Activated gamma-delta T cell treated with anti-CD3 and anti-CD28 coated beads, Interleukin-2, amount 50 U/mL, for 16 hours (primary cell): ENCODE data around the gene NELL1.
"Not testable (repeated sequence)": the region's sequence is repeated elsewhere in the genome, so short reads cannot be mapped to it uniquely, and the experiment has no call there.

ENCODE experiments used
- DNase-seq: peaks from one replicate; pipeline ENCODE4 v3.0.0-alpha.2; 2020; ENCODE audit warnings: low read depth

The NELL1 gene

DNA sequence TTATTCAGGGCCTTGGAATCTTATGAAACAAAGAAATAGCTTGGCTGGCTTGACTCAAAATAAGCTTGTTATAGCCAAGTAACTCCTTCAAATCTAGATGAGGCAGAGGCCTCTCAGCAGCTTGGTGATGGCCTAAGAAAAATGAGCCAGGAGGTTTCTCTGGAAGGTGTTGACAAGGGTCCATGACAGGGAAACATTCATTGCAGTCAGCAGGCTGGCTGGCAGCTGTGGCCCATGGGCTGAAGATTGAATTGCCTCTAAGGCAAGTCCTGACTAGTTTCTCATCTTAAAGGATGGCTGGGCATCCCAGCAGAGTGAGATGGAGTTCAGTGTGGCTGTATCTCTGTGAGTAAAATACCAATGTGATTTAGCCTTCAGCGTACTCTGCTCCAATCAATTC lies 441.0 kb downstream of the NELL1 start:
- DNase-seq: no peak

DNA sequence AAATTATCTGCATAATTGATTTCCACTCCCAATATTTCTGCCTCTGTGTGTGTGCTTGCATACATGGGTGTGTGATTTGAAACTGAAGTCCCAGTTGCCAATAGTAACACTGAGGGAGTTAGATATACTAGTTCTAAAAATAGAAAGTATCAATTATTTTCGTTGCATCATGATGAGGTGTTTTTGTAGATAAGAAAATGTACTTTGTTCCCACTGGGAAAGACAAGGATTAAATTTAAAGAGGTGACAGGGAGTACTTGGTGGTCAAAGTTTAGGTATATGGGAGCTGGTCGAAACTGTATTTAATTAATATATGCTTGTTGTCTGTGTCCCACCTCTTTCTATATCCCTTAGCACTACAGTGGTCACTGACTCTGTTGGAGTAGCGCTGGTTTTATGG lies 444.5 kb downstream of the NELL1 start:
- no peak for DNase-seq

DNA sequence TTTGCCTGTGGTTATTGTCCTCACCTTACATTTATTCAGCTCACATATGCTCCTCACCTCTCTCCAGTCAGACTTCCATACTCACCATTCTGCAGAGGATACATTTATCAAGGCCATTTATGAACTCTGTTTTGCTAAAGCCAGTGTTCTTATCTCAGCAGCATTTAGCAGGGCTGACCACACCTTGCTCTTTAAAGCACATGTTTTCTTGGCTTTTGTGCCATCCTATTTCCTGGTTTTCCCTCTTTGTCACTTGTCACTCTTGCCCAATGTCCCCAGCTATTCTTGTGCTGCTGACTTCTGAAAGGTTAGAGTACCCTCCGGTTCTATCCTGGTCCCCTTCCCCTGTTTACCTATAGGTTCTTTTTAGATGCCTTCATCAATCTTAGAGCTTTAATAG lies 446.6 kb downstream of the NELL1 start:
- no peak for DNase-seq

DNA sequence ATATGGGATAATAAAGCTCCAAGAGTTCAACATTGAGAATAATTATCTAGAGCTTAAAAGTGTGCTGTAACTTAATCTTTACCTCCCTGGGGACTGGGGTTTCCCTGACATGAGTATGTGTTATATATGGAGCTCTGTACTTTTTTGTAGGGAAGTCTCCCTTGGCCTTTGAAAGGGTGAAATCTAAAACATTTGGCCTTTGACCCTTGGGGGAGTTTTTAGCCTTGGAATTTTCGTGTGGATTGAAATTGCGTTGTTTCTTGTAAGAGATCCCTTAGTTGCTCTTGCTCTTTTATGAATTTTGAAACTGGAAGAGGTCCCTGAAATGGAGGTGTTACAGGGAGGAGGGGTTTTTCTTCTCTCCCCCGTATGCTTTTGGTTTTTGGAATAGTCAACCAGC lies 450.0 kb downstream of the NELL1 start:
- DNase-seq: no peak

DNA sequence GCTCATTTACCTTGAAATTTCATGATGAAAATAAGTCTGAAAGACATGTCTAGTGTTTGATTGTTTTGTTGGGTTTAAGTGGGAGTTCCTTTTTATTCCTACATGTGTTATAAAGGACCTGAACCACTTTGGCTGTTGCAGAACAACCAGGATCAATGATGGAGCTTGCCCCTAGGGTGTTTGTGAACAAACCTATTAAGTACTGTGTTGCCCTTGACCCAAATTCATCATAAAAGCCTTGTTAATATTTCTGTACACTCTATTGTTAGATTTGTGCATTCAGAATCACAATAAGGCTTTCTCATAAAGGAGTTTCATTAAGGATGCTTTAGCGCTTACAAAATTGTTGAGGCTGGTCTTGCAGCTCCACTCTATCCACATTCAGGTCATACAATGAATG lies 452.6 kb downstream of the NELL1 start:
- DNase-seq: no peak

DNA sequence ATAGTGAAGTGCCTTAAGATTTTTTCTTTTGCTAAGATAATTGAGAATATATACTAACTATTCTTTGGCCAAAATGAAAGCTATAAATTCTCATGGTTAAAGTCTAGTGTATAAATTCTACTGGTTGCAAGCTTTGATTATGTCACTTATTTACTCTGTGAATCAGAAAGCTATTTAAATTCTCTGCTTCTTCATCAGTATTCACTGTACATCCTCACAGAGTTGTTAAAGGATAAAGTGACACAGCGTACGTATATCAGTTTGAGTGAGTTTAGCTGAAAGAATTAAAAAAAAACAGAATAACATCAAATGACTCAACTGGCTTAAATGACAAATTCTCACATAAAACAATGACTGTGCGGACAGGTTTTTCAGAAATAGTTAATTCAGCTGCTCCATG lies 453.1 kb downstream of the NELL1 start:
- DNase-seq: no peak

DNA sequence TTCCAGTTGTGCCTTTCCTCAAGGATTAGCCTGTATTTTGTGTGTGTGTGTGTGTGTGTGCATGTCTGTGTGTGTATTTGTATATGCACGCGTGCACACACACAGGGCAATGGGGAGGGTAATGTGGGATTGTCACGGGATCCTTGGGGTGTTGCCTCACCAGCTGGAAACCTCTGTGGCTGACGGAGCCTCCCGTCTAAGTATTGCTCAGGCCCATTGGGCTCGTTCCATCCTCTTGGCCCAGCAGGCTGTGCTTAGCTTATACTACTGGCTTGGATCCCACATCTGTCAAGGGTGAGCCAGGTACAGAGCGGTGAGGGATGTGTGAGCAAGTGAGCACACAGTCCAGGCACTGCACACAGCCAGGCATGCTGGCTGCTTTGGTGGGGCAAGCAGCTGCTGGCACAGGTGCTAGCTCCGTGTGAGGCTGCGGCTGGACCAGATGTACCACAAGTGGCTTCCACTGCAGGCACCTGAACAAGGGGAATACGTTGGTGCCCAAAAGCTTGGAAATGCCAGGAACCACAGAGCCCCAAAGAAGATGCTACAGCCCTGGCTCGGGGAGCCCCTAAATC lies 462.8 kb downstream of the NELL1 start:
- DNase-seq: no peak

DNA sequence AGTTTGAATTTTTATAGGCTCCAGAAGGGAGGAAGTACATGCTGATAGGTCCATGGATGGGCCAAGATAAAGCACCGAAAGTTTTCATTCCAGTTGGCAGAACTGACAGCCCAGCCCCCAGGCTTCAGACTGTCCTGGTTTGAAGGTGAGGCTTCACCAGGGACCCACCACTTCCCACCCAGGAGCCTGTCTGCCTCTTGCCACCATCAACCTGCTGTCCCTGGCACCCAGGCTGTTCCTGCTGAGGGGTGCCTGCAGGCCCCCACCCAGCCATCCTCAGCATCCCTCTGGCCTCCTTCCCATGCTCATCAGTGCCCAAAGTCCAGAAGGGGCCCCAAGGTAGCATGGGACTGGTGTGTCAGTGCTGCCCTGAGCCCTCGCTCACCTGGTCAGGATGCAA lies 463.9 kb downstream of the NELL1 start:
- no peak for DNase-seq

DNA sequence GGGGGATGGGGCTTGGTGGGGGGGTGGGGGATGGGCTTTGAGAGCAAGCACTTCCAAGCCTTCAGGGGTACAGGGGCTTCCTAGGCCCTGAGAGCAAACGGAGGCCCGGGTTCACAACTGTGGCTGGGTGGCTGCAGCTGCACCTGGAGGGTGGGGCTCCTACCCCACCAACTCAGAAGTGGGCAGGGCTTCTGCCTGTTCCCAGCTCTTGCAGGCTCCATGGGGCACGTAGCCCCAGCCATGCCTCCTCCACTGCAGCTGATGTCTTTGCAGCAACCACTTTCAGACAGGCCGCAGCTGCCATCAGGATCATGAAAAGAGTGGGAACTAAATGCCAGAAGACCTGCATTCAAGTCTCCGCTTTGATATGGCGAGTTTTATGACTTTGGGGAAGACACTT lies 464.3 kb downstream of the NELL1 start:
- no peak for DNase-seq

DNA sequence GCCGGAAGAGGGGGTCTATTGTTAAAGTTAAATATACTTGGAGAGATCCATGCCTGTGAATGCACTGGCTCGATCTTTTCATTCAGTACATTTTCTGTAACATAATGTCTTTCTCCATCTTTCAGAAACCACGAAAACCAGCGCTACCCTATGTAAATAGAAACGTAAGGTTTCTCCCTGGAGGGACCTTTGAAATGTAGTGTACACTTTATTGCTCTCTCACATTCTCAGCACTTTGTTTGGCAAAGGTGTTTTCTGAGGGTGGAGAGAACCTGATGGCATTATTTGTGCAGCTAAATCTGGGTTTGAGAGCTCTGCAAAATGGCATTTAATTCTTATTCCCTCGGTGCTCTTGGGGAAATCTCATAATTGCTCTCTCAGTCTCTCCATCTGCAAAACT lies 468.4 kb downstream of the NELL1 start:
- DNase-seq: no peak

DNA sequence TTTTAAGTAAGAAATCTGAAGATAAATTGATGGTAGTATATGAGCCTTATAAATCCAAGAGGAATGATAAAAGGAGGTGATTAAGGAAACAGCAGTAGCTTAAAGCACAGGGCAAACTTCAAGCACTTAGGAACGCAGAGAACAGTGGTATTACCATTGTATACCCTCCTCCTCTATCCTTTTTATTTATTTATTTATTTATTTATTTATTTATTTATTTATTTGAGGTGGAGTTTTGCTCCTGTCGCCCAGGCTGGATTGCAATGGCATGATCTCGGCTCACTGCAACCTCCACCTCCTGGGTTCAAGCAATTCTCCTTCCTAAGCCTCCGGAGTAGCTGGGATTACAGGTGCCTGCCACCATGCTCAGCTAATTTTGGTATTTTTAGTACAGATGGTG lies 472.2 kb downstream of the NELL1 start:
- not testable (repeated sequence) for DNase-seq

DNA sequence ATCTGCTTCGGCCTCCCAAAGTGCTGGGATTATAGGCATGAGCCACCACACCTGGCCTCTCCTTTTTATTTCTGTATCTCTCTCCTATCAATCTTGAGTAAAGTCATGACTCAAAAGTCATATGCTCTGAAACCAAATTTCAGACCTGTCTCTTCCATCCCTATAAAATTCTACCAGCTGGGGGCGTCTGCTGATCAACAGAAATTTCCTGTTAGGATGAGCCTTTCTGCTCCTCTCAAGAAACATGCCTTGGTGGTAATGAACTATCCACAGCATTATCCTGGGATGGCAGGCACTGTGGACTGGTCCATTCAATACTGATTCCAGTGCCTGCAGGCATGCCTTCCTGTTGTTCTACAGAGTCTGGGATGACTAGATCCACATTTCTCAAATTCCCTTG lies 472.6 kb downstream of the NELL1 start:
- DNase-seq: no peak

DNA sequence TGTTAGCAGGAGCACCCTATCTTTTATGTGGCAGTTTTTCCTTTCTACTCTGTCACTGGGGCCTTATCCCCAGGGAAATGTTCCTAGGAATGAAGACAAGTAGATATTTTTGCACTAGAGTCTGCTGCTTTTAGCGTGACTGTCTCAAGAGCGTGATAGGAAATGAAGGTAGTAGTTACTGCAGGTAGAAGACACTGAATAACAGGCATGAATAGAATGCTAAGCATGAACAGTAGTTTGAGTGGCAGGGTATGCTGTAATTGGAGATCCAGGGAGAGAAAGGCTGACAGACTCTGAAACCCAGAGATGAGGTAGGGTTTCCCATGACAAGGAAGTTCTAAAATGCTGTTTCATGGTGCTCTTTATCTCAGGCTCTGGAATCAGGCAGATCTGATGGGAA lies 475.1 kb downstream of the NELL1 start:
- DNase-seq: no peak

DNA sequence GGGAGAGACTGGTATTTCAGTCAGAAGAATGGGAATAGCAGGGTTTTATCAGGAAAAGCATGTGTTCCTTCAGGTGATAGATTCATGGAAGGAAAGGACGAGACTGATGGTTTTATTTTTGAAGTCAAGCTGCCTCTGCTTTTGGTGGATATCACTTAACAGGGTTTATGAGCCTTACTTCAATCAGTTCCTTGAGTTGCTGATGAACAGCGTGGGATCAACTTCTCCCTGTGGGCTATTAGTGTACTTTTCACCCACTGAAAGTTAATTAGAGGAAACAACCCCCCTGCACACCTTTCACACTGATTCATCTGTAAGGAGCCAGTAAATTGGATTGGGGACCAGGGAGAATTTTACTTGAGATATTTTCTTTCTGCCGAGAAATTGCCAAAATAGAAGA lies 479.0 kb downstream of the NELL1 start:
- DNase-seq: no peak

DNA sequence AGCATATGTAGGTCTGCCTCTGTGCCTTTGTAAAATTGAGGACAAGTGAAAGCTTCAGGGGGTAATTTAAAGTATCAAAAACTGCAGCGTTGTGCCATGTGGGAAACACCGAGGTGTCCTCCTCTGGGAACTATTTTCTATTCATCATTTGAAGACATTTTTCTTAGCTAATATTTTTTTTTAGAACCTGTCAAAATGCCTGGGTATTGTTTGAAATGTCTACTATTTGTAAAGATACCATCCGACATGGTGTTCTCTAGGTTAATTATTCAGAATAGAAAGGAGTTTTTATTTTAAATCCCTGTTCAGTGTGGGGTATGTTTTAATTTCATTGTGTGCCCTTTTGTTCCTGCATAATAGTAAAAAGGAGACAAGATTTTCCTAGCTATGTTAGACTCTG lies 490.8 kb downstream of the NELL1 start:
- no peak for DNase-seq

DNA sequence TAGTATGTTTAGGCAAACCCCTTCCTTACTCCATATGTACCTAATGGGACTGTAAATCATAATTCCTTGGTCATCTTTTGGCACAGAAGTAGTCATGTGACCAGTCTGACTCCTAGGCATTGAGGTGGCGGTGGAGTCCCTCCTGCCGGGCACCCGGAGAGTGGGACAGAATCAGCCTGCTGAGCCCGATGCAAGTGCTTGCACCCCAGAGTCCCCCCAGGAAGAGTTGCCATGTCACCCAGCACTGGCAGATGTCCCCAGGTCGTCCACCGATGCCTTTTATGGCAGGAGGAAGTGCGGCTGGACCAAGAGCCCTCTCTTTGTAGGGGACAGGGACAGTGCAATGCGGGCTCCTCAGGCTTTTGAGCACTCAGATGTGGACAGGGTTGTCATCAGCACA lies 500.3 kb downstream of the NELL1 start:
- DNase-seq: no peak

DNA sequence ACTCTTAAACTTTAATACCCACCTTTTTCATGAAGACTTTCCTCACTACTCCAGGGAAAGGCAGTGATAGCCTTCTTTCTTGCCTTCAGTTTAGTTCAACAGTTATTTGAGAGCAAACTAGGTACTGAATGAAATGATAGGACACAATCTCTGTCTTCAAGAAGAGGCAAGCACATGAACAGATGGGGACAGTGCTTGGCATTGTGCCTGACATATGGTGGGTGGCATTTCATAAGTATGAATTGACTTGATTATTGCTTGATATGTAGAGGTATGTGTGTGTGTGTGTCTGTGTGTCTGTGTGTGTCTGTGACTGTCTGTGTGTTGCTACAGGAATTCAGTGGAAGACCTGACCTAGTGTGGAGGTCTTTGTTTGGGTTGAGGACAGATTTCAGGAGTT lies 504.1 kb downstream of the NELL1 start:
- DNase-seq: no peak

DNA sequence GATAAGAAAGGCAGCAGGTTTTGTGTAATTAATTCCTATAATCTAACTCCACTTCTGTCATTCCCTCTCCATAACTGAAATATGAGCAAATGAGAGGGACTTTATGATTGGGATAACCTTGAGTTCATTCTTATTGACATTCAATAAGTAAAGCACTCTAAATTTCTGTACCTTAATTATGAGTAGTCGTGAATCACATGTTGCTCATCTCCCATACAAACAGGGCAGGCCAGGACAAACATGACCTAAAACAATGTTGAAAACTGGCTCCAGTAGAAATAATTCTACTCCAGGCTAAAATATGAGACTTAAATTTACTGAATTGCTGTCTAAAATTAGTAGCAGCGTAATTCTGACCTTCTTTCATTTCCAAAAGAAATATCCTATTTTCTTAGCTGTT lies 505.4 kb downstream of the NELL1 start:
- DNase-seq: no peak

DNA sequence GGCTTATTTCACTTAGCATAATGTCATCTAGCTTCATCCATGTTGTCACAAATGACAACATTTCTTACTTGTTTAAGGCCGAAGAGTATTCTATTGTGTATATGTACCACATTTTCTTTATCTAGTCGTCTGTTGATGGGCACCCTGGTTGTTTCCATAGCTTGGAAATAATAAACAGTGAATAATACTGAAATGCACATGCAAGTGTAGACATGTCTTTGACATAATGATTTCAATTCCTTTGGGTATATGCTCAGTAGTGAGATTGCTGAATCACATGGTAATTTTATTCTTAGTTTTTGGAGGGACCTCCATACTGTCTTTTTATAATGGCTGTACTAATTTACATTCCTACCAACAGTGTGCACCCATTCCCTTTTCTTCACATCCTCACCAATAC lies 508.0 kb downstream of the NELL1 start:
- no peak for DNase-seq

DNA sequence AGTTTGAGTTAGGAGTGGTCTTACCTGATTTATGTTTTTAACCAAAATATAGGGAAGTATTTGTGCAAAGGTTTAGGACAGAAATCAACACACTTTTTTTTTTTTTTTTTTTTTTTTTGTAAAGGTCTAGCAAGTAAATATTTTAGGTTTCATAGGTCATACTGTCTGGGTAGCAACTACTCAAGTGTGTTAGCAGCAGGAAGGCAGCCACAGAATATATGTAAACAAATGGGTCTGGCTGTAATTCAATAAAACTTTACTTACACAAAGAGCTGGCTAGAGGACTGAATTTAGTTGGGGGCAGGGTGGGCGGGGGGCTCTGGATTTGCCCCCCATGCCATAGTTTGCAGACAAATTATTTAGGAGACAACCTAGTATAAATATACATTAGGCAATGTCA lies 510.4 kb downstream of the NELL1 start:
- no peak for DNase-seq

DNA sequence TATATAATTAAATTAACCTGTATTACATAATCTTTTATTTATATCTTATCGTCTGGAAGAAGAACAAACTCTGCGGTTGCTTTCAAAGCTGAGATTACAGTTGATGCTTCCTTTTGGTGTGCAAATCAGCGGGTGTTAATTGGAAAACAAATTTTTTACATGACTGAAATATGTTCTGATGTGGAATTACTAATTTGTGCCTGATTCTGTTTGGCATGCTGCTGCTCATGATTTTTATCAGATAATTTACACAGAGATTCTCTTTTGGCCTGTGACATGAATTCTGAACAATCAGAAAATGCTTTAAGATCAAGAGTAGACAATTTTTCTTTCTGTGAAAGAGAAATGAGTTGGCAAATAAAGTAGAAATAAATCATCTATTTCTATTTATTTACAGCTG lies 510.8 kb downstream of the NELL1 start:
- DNase-seq: no peak

DNA sequence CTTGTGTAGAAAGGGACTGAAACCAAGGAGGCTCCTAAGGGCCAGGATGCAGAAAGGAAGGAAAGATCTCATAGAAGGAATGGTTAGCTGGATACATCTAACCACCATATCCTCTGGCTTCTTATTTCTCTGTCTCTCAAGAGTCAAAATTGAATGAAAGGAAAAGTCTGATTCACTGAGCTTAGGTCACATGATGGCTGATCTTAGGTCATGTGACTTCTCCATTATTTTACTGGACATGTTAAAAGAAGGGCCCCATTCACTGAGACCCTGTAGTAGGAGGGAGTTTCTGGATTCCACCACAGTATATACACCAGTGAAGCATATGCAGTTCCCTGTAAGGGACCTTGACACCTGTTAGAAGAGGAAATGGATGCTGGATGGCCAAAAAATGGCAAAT lies 516.6 kb downstream of the NELL1 start:
- DNase-seq: no peak

DNA sequence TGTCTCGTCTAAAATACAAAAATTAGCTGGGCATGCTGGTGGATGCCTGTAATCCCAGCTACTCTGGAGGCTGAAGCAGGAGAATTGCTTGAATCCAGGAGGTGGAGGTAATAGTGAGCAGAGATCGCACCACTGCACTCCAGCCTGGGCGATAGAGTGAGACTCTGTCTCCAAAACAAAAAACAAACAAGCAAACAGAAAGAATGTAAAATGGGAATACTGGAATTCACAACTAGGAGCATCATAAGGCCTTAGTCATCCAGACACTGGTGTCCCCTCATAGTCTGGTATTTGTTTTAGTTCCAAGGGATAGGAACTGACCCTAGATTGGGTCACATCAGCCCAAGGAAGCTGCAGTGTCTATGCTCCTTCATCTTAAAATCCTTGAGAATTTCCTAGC lies 520.8 kb downstream of the NELL1 start:
- no peak for DNase-seq

DNA sequence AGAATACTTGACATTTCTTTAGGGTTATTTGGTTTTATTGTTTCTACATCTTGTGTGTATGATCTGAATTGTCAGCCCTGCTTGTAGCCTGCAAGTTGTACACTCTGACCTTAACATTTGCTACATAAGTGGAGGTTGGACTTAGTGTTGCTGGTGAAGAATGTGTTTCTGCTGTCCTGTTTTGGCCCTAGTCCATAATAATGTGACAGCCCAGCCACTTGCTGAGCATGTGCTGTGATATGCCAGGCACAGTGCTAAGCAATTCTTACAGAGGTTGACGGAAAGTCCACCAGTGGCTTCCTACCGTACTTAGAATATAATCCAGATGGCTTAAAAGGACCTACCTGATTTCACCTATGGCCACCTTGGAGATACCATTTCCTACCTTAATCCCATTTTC lies 526.6 kb downstream of the NELL1 start:
- no peak for DNase-seq

DNA sequence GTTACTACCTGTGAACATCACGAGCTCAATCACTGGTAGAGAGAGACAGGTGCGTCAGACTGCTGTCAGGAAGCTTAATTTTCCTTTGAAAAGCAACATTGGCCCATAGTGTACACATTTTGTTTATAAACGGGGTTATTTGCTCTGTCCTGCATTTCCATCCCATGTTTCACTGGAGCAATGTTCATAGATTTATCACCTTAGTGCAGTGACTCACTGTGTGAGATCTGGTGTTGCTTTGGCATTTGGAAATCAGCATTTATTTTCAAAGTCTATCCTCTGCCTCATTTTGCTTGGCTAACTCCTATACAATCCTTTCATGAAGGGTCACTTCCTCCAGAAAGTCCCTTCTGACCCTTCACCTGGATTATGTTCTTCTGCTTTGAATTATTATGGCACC lies 529.1 kb downstream of the NELL1 start:
- DNase-seq: no peak
